IMR-90 (cell line): Measurements from ENCODE around the gene ERVFRD-1. TPM values are rescaled to one million over a fixed set of nuclear protein-coding genes. Genes with fewer than 3 reads are reported as not detected.

ENCODE experiments used
- ATAC-seq: fragments of 200-7000 bp; cut with Tn5 transposase; 2 replicates; pipeline ENCODE4 v1.9.1; 2020; ENCODE audit warnings: low read depth, mild to moderate bottlenecking, moderate library complexity
- BruUV-seq: library from RNA; stranded (reverse); fragments of 400-500 nt; replicated peaks from 2 replicates; lab custom pipeline; 2021; lab: Mats Ljungman, UMichigan
- CTCF ChIA-PET: fragments of 300-600 bp; formaldehyde crosslinking; extraction: SDS; loops from one replicate; lab custom pipeline; 2021; ENCODE audit warnings: antibody characterized with exemption; lab: Yijun Ruan, JAX
- POLR2A ChIA-PET: fragments of 300-600 bp; sonication (Branson Sonifier 250); formaldehyde crosslinking; loops from one replicate; lab custom pipeline; 2022; ENCODE audit warnings: antibody characterized with exemption; ENCODE audit not compliant: unreplicated experiment; lab: Charles Lee
- DNase-seq: peaks from one replicate; pipeline ENCODE4 v3.0.0; 2013
- H2AFZ ChIP-seq: replicated peaks from 2 replicates; pipeline ENCODE3; 2013; ENCODE audit warnings: low read length, mild to moderate bottlenecking; ENCODE audit not compliant: poor library complexity
- H2AK5ac ChIP-seq: 2 replicates; pipeline ENCODE4 v1.6.1; 2013; ENCODE audit warnings: low read depth, low read length, inconsistent platforms
- H2AK9ac ChIP-seq: replicated peaks from 2 replicates; pipeline ENCODE3; 2013; ENCODE audit warnings: mild to moderate bottlenecking, low read depth, low read length, moderate library complexity; ENCODE audit not compliant: poor library complexity
- H2BK120ac ChIP-seq: 2 replicates; pipeline ENCODE4 v1.6.1; 2013; ENCODE audit warnings: low read depth, low read length, inconsistent platforms
- H2BK15ac ChIP-seq: 3 replicates; pipeline ENCODE4 v1.6.1; 2013; ENCODE audit warnings: low read depth, low read length, inconsistent platforms
- H2BK20ac ChIP-seq: 2 replicates; pipeline ENCODE4 v1.6.1; 2013; ENCODE audit warnings: low read depth, mild to moderate bottlenecking, inconsistent platforms, low read length, moderate library complexity
- H2BK5ac ChIP-seq: 2 replicates; pipeline ENCODE4 v1.6.1; 2013; ENCODE audit warnings: mild to moderate bottlenecking, low read depth, low read length, inconsistent platforms; ENCODE audit not compliant: poor library complexity, severe bottlenecking
- H3K14ac ChIP-seq: replicated peaks from 2 replicates; pipeline ENCODE4 v1.6.1; 2013; ENCODE audit warnings: low read depth, low read length, inconsistent platforms
- H3K18ac ChIP-seq: 2 replicates; pipeline ENCODE4 v1.6.1; 2013; ENCODE audit warnings: low read depth, low read length, control low read depth
- H3K23ac ChIP-seq: 2 replicates; pipeline ENCODE4 v1.6.1; 2013; ENCODE audit warnings: low read depth, low read length, inconsistent platforms
- H3K27ac ChIP-seq: 2 replicates; pipeline ENCODE4 v1.5.1; 2013; ENCODE audit warnings: mild to moderate bottlenecking, control low read depth, low read length; ENCODE audit not compliant: insufficient read depth
- H3K27me3 ChIP-seq: 2 replicates; pipeline ENCODE4 v1.6.1; 2013; ENCODE audit warnings: low read length; ENCODE audit not compliant: control insufficient read depth, insufficient read depth
- H3K36me3 ChIP-seq: 2 replicates; pipeline ENCODE4 v1.6.1; 2013; ENCODE audit warnings: low read length, mixed read lengths; ENCODE audit not compliant: control insufficient read depth, insufficient read depth
- H3K4ac ChIP-seq: 2 replicates; pipeline ENCODE4 v1.6.1; 2013; ENCODE audit warnings: low read depth, low read length, inconsistent platforms
- H3K4me1 ChIP-seq: 2 replicates; pipeline ENCODE4 v1.6.1; 2013; ENCODE audit warnings: low read length, mixed read lengths; ENCODE audit not compliant: control insufficient read depth, insufficient read depth
- H3K4me2 ChIP-seq: 2 replicates; pipeline ENCODE4 v1.6.1; 2013; ENCODE audit warnings: low read depth, mild to moderate bottlenecking, control low read depth, low read length, moderate library complexity
- H3K4me3 ChIP-seq: 2 replicates; pipeline ENCODE4 v1.5.1; 2013; ENCODE audit warnings: low read depth, mild to moderate bottlenecking, control low read depth, low read length, moderate library complexity; ENCODE audit not compliant: insufficient read depth
- H3K56ac ChIP-seq: 2 replicates; pipeline ENCODE4 v1.6.1; 2013; ENCODE audit warnings: low read length, inconsistent platforms; ENCODE audit not compliant: insufficient read depth; ENCODE audit errors: extremely low read depth
- H3K79me1 ChIP-seq, 2 experiments: 2 replicates each; pipeline ENCODE4 v1.6.1; 2013; ENCODE audit warnings: low read length in 2 of 2, inconsistent platforms in 1 of 2, low read depth in 1 of 2
- H3K9ac ChIP-seq: 2 replicates; pipeline ENCODE4 v1.6.1; 2013; ENCODE audit warnings: low read depth, low read length, control low read depth
- H3K9me1 ChIP-seq: 2 replicates; pipeline ENCODE4 v1.6.1; 2013; ENCODE audit warnings: low read length, inconsistent platforms; ENCODE audit not compliant: insufficient read depth
- H3K9me3 ChIP-seq: 2 replicates; pipeline ENCODE4 v1.6.1; 2013; ENCODE audit warnings: low read length; ENCODE audit not compliant: control insufficient read depth, insufficient read depth
- H4K20me1 ChIP-seq: 2 replicates; pipeline ENCODE4 v1.6.1; 2013; ENCODE audit warnings: low read length, inconsistent platforms; ENCODE audit not compliant: insufficient read depth
- H4K5ac ChIP-seq: 2 replicates; pipeline ENCODE4 v1.6.1; 2013; ENCODE audit warnings: mild to moderate bottlenecking, low read depth, low read length, control low read depth
- H4K8ac ChIP-seq, 2 experiments: 2 replicates each; pipeline ENCODE4 v1.6.1; 2013; ENCODE audit warnings: low read depth in 2 of 2, low read length in 2 of 2, control low read depth in 1 of 2, inconsistent platforms in 1 of 2
- H4K91ac ChIP-seq: 2 replicates; pipeline ENCODE4 v1.6.1; 2013; ENCODE audit warnings: low read depth, low read length, inconsistent platforms; ENCODE audit not compliant: insufficient read depth
- BHLHE40 ChIP-seq: fragments of 150-350 bp; IDR thresholded peaks from 2 replicates; pipeline ENCODE4 v1.6.1; 2016; ENCODE audit warnings: mild to moderate bottlenecking, low read depth, low read length
- CEBPB ChIP-seq: IDR thresholded peaks from 2 replicates; pipeline ENCODE4 v1.6.1; 2012; ENCODE audit warnings: low read depth, low read length, improper control_type of control experiment
- CHD1 ChIP-seq: IDR thresholded peaks from 2 replicates; pipeline ENCODE4 v1.6.1; 2012; ENCODE audit warnings: low read depth, low read length, improper control_type of control experiment
- CTCF ChIP-seq: conservative IDR thresholded peaks from 2 replicates; pipeline ENCODE4 v1.5.1; 2012; ENCODE audit warnings: mild to moderate bottlenecking, low read depth, low read length, improper control_type of control experiment
- FOS ChIP-seq: fragments of 150-350 bp; IDR thresholded peaks from 2 replicates; pipeline ENCODE4 v1.6.1; 2016; ENCODE audit warnings: low read depth, low read length
- MAFK ChIP-seq: IDR thresholded peaks from 2 replicates; pipeline ENCODE4 v1.6.1; 2012; ENCODE audit warnings: low read depth, low read length, improper control_type of control experiment
- MAZ ChIP-seq: IDR thresholded peaks from 2 replicates; pipeline ENCODE4 v1.6.1; 2012; ENCODE audit warnings: low read depth, mild to moderate bottlenecking, low read length, improper control_type of control experiment, moderate library complexity, borderline replicate concordance
- MXI1 ChIP-seq: IDR thresholded peaks from 2 replicates; pipeline ENCODE4 v1.6.1; 2012; ENCODE audit warnings: low read depth, mild to moderate bottlenecking, low read length, moderate library complexity, borderline replicate concordance
- NFE2L2 ChIP-seq: fragments of 150-350 bp; IDR thresholded peaks from 2 replicates; pipeline ENCODE4 v1.6.1; 2016; ENCODE audit warnings: low read depth, mild to moderate bottlenecking, low read length
- POLR2A ChIP-seq: IDR thresholded peaks from 2 replicates; pipeline ENCODE4 v1.6.1; 2012; ENCODE audit warnings: mild to moderate bottlenecking, low read depth, low read length
- RCOR1 ChIP-seq: IDR thresholded peaks from 2 replicates; pipeline ENCODE4 v1.6.1; 2012; ENCODE audit warnings: mild to moderate bottlenecking, low read length, improper control_type of control experiment; ENCODE audit not compliant: insufficient replicate concordance
- RFX5 ChIP-seq: IDR thresholded peaks from 2 replicates; pipeline ENCODE4 v1.8.0; 2012; ENCODE audit warnings: low read depth, mild to moderate bottlenecking, low read length, moderate library complexity
- WGBS, 2 experiments: methylation state at CpG; one replicate each; pipeline versions ENCODE4 v1.1.5 to v1.1.7; 2013; ENCODE audit warnings: missing lambda C conversion rate in 2 of 2; ENCODE audit not compliant: insufficient read length in 1 of 2; ENCODE audit errors: extremely low coverage in 2 of 2; 5-methylcytosine and 5-hydroxymethylcytosine counted together
- dilution Hi-C: fragments of 300-500 bp; cut with HindIII; formaldehyde crosslinking; loops from one replicate; pipeline ENCODE4 v1.14.3; 2018; ENCODE audit warnings: low sequenced_read_pairs; ENCODE audit not compliant: unreplicated experiment
- in situ Hi-C: fragments of 300-500 bp; cut with MboI; formaldehyde crosslinking; loops from 3 replicates; pipeline ENCODE4 v1.14.3; 2019; ENCODE audit warnings: low sequenced_read_pairs, inconsistent platforms, mixed read lengths
- intact Hi-C: fragments of 100-400 bp; cut with micrococcal nuclease; formaldehyde crosslinking; loops from 2 replicates; pipeline ENCODE4 v1.10.0; 2022
- polyA plus RNA-seq, 3 experiments: library from polyadenylated mRNA; depleted of rRNA; stranded (reverse); fragments of >200 nt; gene quantifications; 2 replicates each; pipeline ENCODE4 v1.2.3, GENCODE V29; 2012; ENCODE audit warnings: low replicate concordance in 1 of 3
- total RNA-seq: library from RNA; depleted of rRNA; stranded (reverse); fragments of >200 nt; gene quantifications from 2 replicates; pipeline ENCODE4 v1.2.3, GENCODE V29; 2012
- TF ChIP-seq, protein P1 (sequence below): fragments of 150-350 bp; IDR thresholded peaks from 2 replicates; pipeline ENCODE4 v1.6.1; 2016; ENCODE audit warnings: low read depth, mild to moderate bottlenecking, low read length, moderate library complexity, borderline replicate concordance

The ERVFRD-1 gene
- total and polyA plus RNA-seq, 2 of the 4 experiments (the other 2 are of a cell fraction) = not detected

- no peak overlapping the region for H2BK120ac ChIP-seq
- dilution Hi-C loops = no loop called here
- no peak overlapping the region for H2AK5ac ChIP-seq
- H4K20me1 ChIP-seq = no peaks in the 10 kb centered on the region
- CTCF ChIA-PET = interaction anchor here (0.6 kb wide), 1 partner anchor 100 kb away, joined by 4 read pairs; no protein-coding TSS in a partner anchor
- BruUV-seq = no TSS peak
- H3K9me1 ChIP-seq = no peaks in the 10 kb centered on the region
- no peak overlapping the region for H2BK5ac ChIP-seq
- in situ Hi-C loops = loop anchor here (25.0 kb wide), 1 partner anchor 567 kb away; no protein-coding TSS in a partner anchor
- no peak overlapping the region for H2AFZ ChIP-seq
- ATAC-seq (peak; percentile 63), DNase-seq (peak; percentile 50)
- POLR2A ChIA-PET = interaction anchor here (0.5 kb wide), 1 partner anchor 441 kb away, joined by 3 read pairs; no protein-coding TSS in a partner anchor
- no peak overlapping the region for H4K91ac ChIP-seq
- no CpG with 5 or more reads among the region's 1 CpG for WGBS, 2 experiments
- H3K18ac ChIP-seq = peak overlapping the region; percentile 59; the same call in 1 of the 2 replicates
- H3K4me1 ChIP-seq = peaks cover 5% of the 10 kb centered on the region
- H3K4me3 ChIP-seq = no peak overlapping the region
- H3K79me1 ChIP-seq = no peaks in the 10 kb centered on the region
- no peak overlapping the region for H3K9ac ChIP-seq
- intact Hi-C loops = no loop called here
- H3K23ac ChIP-seq = no peak overlapping the region
- no peak overlapping the region for H3K14ac ChIP-seq
- H2AK9ac ChIP-seq = no peak overlapping the region
- no peaks in the 10 kb centered on the region for H3K36me3 ChIP-seq
- no peaks in the 10 kb centered on the region for H3K27me3 ChIP-seq
- H3K9me3 ChIP-seq = no peaks in the 10 kb centered on the region
- no peak for TF ChIP-seq RFX5
- no peak for TF ChIP-seq CTCF
- no peak for TF ChIP-seq MAZ
- TF ChIP-seq POLR2A = no peak
- no peak for TF ChIP-seq MXI1
- no peak for TF ChIP-seq NFE2L2
- TF ChIP-seq CEBPB = no peak
- no peak for TF ChIP-seq MAFK
- TF ChIP-seq RCOR1 = no peak
- no peak for TF ChIP-seq FOS
- TF ChIP-seq BHLHE40 = no peak
- no peak for TF ChIP-seq CHD1
- TF ChIP-seq, protein P1, sequence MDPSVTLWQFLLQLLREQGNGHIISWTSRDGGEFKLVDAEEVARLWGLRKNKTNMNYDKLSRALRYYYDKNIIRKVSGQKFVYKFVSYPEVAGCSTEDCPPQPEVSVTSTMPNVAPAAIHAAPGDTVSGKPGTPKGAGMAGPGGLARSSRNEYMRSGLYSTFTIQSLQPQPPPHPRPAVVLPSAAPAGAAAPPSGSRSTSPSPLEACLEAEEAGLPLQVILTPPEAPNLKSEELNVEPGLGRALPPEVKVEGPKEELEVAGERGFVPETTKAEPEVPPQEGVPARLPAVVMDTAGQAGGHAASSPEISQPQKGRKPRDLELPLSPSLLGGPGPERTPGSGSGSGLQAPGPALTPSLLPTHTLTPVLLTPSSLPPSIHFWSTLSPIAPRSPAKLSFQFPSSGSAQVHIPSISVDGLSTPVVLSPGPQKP = no peak
- H3K56ac ChIP-seq = no peak overlapping the region
- no peak overlapping the region for H3K4ac ChIP-seq
- H3K27ac ChIP-seq = no peak overlapping the region
- peak overlapping the region; percentile 55; the same call in 1 of the 2 replicates for H2BK20ac ChIP-seq
- no peak overlapping the region for H3K4me2 ChIP-seq
- no peak overlapping the region; the same call in 1 of the 2 replicates for H4K5ac ChIP-seq
- H2BK15ac ChIP-seq = no peak overlapping the region
- H4K8ac ChIP-seq = no peak overlapping the region
Measured at GRCh38 chr6:11054722-11055121, 56.8 kb downstream of the ERVFRD-1 start.
